Cardiac ventricle fibroblast (primary cell): ENCODE data around the gene PCLAF. TPM values are rescaled to one million over a fixed set of nuclear protein-coding genes. Genes with fewer than 3 reads are reported as not detected.

Source experiments
- total RNA-seq: library from RNA; depleted of rRNA; stranded (reverse); fragments of >200 nt; gene quantifications from 2 replicates; pipeline ENCODE4 v1.2.3, GENCODE V29; 2015

PCLAF gene, protein sequence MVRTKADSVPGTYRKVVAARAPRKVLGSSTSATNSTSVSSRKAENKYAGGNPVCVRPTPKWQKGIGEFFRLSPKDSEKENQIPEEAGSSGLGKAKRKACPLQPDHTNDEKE
- total RNA-seq: 11.0 and 18.2 TPM in 2 replicates

DNA sequence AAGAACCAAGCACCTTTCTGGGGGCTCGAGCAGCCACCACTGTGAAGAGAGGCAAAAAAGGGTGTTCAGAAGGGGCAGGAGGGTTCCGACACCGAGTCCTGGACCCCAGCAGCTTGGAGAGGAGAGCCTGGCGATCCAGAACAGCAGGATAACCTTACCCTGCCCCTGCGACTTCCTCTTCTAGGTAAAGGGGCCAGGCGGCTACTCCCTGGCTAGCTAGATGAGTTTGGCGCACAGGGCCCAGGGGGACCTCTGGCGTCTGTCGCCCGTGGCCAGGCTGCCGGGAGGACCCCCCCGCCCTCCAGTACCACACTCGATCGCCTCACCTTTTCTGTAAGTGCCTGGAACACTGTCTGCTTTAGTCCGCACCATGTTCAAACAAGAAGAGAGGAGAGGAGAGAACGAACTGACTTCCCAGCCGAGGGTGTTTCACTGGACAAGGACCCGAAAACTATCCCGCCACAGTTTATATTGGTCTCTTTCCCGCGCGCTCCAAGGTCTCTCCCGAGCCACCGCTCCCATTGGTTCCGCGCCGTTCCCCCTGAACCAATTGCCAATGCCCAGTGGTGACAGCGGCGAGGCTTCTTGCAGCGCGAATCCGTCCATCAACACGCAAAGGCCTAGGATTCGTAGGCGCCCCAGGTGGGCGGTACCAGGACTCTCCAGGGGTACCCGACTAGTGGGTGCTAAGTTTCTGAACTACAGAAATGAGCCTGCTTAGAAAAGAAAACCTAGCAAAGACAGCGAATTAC, at the start of gene PCLAF:
TSS of gene PCLAF (minus strand) at position 442 of the 752 bp plus-strand sequence. CDS start at position 372, 70 bp downstream.

GRCh38 chr15:64387562-64388168, 6.4 kb upstream of the PCLAF start, which contains the start of gene TRIP4:
Gene TRIP4, plus strand, starts transcription at chr15:64387836. Its CDS starts 28 bp downstream, at chr15:64387864.

DNA sequence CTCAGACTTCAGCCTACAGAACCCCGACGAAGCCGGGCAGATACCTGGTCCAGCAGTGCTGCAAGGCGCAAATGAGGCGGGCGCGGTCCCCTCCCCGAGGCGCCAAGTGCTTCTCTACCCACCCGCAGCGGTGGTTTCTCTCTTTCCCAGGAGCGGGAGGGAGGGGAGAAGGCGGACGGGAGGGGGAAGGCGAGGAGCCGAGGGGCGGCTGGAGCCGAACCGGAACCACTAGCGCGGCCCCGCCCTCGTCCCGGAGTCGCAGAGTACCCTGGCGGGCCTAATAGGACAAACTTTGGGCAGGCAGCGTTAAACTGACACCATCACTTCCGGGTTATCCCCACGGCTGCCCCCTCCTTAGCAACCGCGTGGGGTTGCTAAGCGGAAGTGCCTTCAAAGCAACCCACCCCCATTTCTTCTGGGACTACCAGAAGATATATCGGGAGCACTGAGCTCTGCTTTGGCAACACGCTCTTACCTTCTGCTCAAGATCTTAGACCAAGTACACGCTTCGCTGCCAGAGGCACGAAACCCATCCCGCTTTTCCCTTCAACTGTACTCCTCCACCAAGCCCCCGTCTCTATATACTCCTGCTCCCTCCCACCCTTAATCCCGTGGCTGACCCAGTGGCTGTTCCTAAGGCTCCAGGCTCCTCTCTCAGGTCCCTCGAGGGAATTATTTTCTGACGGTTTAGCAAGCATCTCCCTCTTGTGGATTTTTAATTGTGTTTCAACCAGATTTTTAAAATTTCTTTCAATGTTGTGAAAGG, 25.1 kb downstream of the PCLAF start, which contains the start of gene CSNK1G1:
TSS of gene CSNK1G1 (minus strand) at position 230 of the 766 bp plus-strand sequence. CDS start 55,674 bp downstream, outside the sequence.

Other genes with a start within 250 kb of the PCLAF start
- 0.06 TPM in 1 of 2 replicates, not detected in the other for gene SNX22, start 229.7 kb downstream of the PCLAF start, total RNA-seq
- gene PPIB, start 218.4 kb downstream of the PCLAF start, total RNA-seq: 1,100 and 1,268 TPM in 2 replicates
- 17.5 and 27.0 TPM in 2 replicates for gene CSNK1G1, start 25.3 kb downstream of the PCLAF start, total RNA-seq
- gene TRIP4, start 6.4 kb upstream of the PCLAF start, total RNA-seq: 10.1 and 11.6 TPM in 2 replicates
- gene ZNF609, start 79.1 kb upstream of the PCLAF start, total RNA-seq: 15.5 and 16.3 TPM in 2 replicates